ENCODE results near the gene NKPD1.

NKPD1 gene

GRCh38 chr19:45139286-45140143, 21.3 kb downstream of the NKPD1 start:
- no peak for DNase-seq (ENCODE audit: low spot score)

DNA sequence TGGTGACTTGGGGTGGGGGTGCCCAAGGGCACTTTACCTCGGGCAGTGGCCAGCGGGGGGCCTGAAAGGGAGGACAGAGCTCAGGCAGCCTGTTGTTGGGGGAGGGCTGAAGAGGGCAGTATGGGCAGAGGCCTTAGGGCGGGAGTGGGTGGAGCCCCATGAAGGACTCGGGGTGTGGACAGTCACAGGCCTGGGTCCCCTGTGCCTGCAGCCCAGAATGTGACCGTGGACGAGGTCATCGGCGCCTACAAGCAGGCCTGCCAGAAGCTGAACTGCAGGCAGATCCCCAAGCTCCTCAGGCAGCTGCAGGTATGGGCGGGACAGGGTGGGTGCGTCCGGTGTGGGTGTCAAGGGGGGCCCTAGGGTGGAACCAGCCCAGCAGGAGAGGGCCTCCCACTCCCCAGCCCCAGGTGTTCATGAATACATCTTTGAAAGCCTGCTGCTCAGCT, 22.5 kb downstream of the NKPD1 start:
- DNase-seq (ENCODE audit: low spot score): no peak

- DNase-seq (ENCODE audit: low spot score): peak; percentile 66
Measured at GRCh38 chr19:45137179-45137761, 23.5 kb downstream of the NKPD1 start.

- DNase-seq (ENCODE audit: low spot score): peak; percentile 64
Measured at GRCh38 chr19:45136507-45137178, 24.1 kb downstream of the NKPD1 start.

DNA sequence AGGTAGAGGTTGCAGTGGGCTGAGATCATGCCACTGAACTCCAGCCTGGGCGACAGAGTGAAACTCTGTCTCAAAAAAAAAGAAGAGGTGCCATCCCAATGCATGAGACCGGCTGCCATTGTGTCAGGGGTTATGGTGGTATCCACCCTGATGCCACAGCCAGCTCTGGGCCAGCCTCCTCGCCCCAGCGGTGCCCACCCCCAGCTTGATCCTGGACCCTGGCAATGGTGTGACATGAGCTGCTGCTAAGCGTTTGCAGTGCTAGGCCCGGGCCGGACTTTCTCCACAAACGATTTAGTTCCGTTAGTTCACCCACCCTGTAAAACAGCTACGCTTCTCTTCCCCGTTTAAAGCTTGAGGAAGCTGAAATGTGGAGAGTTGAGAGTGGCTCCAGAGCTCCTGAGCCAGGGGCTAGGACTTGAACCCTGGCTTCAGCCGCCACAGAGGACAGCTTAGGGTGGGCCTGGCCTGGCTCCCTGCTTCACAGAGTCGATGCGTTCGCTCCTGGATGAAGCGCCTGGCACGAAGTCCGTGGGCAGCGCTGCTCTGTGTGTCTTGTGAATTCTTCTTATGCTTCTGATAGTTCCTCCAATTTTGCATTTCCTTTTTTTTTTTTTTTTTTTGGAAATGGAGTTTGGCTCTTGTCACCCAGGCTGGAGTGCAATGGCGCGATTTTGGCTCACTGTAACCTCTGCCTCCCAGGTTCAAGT, 25.5 kb downstream of the NKPD1 start:
- no peak for DNase-seq (ENCODE audit: low spot score)

DNA sequence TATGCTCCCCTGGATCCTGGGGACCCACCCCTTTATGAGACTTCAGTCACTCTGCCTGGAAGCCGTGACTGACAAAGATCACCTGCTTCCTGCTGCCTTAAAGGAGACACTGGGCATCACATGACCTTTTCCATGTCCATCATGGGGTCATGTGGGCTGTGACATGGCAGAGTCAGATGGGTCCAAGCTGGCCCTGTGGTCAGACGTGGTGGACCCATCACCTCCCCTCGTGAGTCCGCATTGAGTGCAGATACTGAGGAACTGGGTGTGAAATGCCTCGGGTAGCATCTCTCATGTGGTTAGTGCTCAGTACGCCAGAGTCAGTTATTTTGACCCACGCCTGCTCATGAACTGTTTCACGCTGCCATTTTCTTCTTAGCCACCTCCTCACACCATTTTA, 27.1 kb downstream of the NKPD1 start:
- no peak for DNase-seq (ENCODE audit: low spot score)

DNA sequence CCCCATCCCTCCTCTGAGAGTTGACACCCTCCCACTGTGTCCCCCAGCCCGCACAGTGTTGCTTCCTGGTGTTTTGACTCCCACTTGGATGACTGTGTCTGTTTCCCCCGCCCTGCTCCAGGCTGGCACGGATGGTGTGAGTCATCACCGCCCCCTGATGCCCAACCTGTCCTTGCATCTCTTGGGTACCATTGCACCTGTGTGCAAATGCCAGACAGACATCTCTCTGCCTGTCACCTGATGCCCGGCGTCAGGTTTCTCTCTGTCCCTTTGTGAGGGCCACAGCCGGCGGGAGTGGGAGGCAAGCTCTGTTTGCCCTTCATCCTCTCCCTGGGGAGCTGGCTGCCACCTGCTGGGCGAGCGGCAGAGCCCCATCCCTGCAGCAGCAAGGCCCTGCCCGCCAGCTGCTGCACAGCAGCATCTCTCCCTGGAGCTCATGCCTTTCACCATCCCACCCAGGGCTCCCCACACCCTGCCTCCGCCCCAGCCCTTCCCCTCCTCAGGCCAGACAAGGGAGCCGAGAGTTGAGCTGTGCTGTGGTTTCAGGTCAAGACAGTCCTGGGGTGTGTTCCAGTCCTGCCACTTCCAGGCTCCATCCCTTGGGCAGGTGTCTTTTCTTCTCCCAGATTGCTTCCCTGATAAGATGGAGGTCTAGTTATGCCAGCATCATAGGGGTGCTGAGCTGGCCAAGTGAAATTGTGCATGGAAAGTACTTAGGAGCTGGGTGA, 29.7 kb downstream of the NKPD1 start:
- DNase-seq (ENCODE audit: low spot score): no peak

DNA sequence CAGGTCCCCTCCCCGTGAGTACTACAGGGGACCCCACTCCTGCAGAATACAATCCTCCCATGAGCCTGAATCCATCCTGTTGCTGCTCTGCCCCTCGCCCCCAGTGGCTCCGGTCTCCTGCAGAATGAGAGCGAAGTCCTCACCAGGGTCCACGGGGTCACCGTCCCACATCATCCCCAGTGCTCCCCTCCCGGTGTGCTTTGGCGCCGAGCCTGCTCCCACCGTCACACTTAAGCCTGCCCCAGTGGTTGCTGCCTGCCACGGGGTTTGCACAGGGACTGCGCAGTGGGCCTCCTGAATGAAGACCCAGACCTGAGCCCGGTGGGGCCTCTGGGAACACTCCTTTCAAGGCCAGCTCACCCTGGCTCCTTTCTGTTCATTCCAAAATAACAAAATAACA, 30.5 kb downstream of the NKPD1 start:
- DNase-seq (ENCODE audit: low spot score): no peak

- no peak for DNase-seq (ENCODE audit: low spot score)
Measured at GRCh38 chr19:45128806-45129205, 32.0 kb downstream of the NKPD1 start.

GRCh38 chr19:45128146-45128545, 32.6 kb downstream of the NKPD1 start:
- DNase-seq (ENCODE audit: low spot score): no peak

- DNase-seq (ENCODE audit: low spot score): no peak
Measured at GRCh38 chr19:45126654-45127053, 34.1 kb downstream of the NKPD1 start.

GRCh38 chr19:45125975-45126493, 34.7 kb downstream of the NKPD1 start:
- DNase-seq (ENCODE audit: low spot score): peak; percentile 66

DNA sequence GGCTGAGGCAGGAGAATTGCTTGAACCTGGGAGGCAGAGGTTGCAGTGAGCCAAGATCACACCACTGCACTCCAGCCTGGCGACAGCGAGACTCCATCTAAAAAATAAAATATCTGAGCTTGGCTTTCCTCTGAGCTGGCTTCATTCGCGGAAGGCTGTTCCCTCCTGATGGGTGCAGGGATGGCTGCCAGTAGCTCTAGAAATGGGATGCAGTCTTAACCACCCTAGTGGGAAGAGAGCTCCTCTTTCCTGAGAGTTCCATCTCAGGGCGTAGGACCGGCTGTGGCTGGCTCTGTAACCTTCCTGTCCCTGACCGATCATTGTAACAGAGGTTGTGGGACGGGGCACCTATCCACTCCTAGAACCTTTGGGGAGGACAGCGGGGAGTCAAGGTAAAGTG, 35.4 kb downstream of the NKPD1 start:
- no peak for DNase-seq (ENCODE audit: low spot score)

DNA sequence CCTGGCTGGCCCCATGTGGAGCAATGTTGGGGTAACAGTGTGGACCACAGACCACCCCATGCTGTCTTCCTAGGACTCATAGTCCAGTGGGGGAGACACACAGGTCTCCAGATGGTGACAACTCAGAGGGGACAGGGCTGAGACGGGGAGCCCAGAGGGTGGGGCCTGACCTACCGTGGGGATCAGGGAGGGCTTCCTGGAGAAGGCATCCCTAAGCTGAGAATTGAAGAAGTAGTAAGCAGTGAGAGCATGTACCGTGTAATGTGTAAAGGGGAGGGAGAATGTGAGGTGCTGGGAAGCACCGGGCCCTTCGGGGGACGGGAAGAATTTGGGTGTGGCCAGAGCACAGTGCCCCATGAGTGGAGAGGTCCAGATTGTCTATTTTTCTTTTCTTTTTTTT, 36.8 kb downstream of the NKPD1 start:
- no peak for DNase-seq (ENCODE audit: low spot score)

GRCh38 chr19:45123440-45123850, 37.3 kb downstream of the NKPD1 start:
- no peak for DNase-seq (ENCODE audit: low spot score)

DNA sequence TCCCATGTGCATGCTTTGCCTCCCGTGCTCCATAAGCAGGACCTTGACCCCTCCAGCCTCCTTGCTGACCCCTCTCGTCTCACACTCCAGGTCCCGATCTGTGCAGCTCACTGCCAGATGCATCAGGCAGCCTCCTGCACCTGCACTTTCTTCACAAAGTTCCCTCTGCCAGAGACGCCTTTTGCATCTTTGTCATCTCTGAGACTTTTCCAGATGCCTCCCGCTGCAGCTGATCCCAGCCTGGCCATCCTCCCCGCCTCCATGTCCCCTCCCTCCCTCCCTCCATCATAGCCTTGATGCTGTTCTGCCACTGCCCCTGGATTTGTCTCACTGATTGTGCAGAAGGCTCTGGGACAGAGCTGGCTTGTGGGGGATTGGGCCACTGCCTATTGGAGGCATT, 38.0 kb downstream of the NKPD1 start:
- no peak for DNase-seq (ENCODE audit: low spot score)

DNA sequence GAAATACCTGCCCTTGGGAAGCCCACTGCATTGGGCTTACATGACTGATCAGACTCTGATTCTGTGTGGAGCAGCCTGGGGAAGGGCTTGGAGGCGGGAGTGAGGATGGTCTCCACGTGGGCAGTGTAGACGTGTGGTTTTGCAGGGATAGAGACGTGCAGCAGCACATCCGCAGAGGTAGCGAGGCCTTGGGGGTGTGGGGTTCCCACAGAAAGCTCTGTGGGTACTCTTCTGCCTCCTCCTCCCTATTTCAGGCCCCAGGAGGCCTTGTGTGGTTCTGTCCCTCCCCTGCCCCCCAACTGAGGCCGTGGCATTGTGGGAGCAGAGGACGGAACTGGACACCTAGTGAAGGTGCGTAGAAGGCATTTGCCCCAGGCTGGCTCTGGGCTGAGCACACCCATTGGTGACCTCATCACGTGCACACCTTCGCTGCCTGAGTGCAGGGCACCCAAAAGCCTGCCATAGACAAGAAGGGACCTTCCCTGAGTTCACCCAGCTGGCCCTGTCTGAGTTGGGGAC, 38.9 kb downstream of the NKPD1 start:
- no peak for DNase-seq (ENCODE audit: low spot score)

DNA sequence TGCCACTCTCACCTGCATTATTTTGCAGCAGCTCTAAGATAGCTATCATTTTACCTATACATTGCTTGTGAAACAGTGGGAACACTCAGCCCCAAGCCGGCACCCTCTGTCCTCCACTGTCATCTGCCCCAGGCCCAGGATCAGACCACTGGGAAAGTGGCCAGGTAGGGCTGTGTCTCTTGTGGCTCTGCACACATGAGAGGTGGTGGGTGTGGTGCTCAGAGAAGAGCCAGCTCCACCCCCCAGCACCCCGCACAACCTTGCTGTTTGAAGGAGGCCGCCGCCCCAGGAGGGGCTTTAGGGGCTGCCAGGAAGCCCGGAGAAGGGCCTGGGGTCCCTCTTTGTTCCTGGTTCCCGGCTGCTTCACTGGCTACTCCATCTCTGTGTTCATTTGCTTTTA, 41.2 kb downstream of the NKPD1 start:
- no peak for DNase-seq (ENCODE audit: low spot score)

- DNase-seq (ENCODE audit: low spot score): peak; percentile 57
Measured at GRCh38 chr19:45118591-45119355, 42.0 kb downstream of the NKPD1 start.

DNA sequence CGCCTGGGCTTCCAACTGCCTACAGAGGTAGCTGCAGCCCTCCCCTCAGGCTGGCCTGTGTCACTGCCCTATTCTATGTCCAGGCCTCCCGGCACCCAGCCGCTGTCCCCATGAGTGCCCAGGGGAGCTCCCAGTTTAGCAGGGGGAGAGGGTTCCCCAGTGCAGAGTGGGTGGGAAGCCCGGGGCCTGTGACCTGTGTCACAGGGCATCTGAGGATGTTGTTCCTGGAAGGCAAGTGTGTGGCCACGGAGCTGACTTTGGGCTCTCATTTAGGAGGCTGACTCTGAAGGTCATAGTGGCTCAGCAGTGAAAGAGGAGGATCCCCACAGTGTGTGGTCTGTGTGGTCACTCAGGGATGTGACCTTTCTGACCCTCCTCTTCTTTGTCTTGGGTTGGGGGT, 42.7 kb downstream of the NKPD1 start:
- DNase-seq (ENCODE audit: low spot score): no peak

- no peak for DNase-seq (ENCODE audit: low spot score)
Measured at GRCh38 chr19:45117671-45118070, 43.1 kb downstream of the NKPD1 start.

All from germinal center (tissue), 1 donor.